Body of pancreas (tissue), 4 donors: ENCODE measurements around the gene TNXB.

ENCODE experiments used
- CTCF ChIP-seq, 7 experiments: fragments of 450-650 bp in 4 of 7; fragments of 200-600 bp in 3 of 7; sonication (generic) in 3 of 7; IDR thresholded peaks; one replicate each; pipeline ENCODE4 v1.5.1; 2016 to 2019; ENCODE audit warnings: antibody characterized with exemption in 7 of 7
- POLR2A ChIP-seq, 3 donors: fragments of 450-650 bp; IDR thresholded peaks; one replicate each; pipeline ENCODE4 v1.6.1; 2016; ENCODE audit warnings: antibody characterized with exemption in 3 of 3, mild to moderate bottlenecking in 2 of 3

GRCh38 chr6:32147401-32148132, 38.4 kb upstream of the TNXB start:
- TF ChIP-seq CTCF (IDR thresholded peaks at IDR 0.05) (no peak), POLR2A (IDR thresholded peaks at IDR 0.05) (no peak)
